H1 (cell line): ENCODE measurements around the gene DAPK3. TPM values are rescaled to one million over a fixed set of nuclear protein-coding genes. Genes with fewer than 3 reads are reported as not detected.

Experiments
- BRCA1 ChIP-seq: IDR thresholded peaks from 2 replicates; pipeline ENCODE4 v1.6.1; 2012; ENCODE audit warnings: low read depth, low read length, improper control_type of control experiment
- CHD1 ChIP-seq: IDR thresholded peaks from 2 replicates; pipeline ENCODE4 v1.6.1; 2012; ENCODE audit warnings: low read depth, low read length, improper control_type of control experiment
- CREB1 ChIP-seq: IDR thresholded peaks from 2 replicates; pipeline ENCODE4 v1.6.1; 2012; ENCODE audit warnings: inconsistent platforms
- EZH2 ChIP-seq: fragments of 200-600 bp; sonication (generic); IDR thresholded peaks from 2 replicates; pipeline ENCODE4 v1.7.1; 2012; ENCODE audit warnings: low read depth, mild to moderate bottlenecking, moderate library complexity, low read length, inconsistent platforms; ENCODE audit not compliant: severe bottlenecking
- JUND ChIP-seq: IDR thresholded peaks from 2 replicates; pipeline ENCODE4 v1.6.1; 2011; ENCODE audit warnings: mild to moderate bottlenecking, improper control_type of control experiment, low read length
- KDM4A ChIP-seq: IDR thresholded peaks from one replicate; pipeline ENCODE4 v1.7.1; 2012; ENCODE audit warnings: low read depth, mild to moderate bottlenecking, moderate library complexity, low read length, inconsistent platforms; ENCODE audit not compliant: severe bottlenecking
- KDM5A ChIP-seq: fragments of 200-600 bp; IDR thresholded peaks from 2 replicates; pipeline ENCODE4 v1.7.1; 2012; ENCODE audit warnings: mild to moderate bottlenecking, low read length, inconsistent platforms, mixed read lengths
- NRF1 ChIP-seq: IDR thresholded peaks from 2 replicates; pipeline ENCODE4 v1.6.1; 2011; ENCODE audit warnings: mild to moderate bottlenecking, low read depth, low read length, improper control_type of control experiment
- POLR2A ChIP-seq, 2 experiments: IDR thresholded peaks; 1 replicate in 1 of 2; 2 replicates in 1 of 2; pipeline ENCODE4 v1.6.1; 2011; ENCODE audit warnings: low read depth in 2 of 2, low read length in 2 of 2, mild to moderate bottlenecking in 2 of 2; ENCODE audit errors: control extremely low read depth in 1 of 2
- RBBP5 ChIP-seq: IDR thresholded peaks from 2 replicates; pipeline ENCODE4 v1.7.1; 2012; ENCODE audit warnings: low read depth, mild to moderate bottlenecking, inconsistent platforms, low read length, moderate library complexity, borderline replicate concordance
- RFX5 ChIP-seq: IDR thresholded peaks from 2 replicates; pipeline ENCODE4 v1.6.1; 2011; ENCODE audit warnings: low read depth, low read length, improper control_type of control experiment, borderline replicate concordance
- SIN3A ChIP-seq, 2 experiments: IDR thresholded peaks in 1 of 2; conservative IDR thresholded peaks in 1 of 2; 2 replicates each; pipeline ENCODE4 v1.6.1; 2011 to 2012; ENCODE audit warnings: low read length in 2 of 2, improper control_type of control experiment in 1 of 2, low read depth in 1 of 2, mild to moderate bottlenecking in 1 of 2
- SIRT6 ChIP-seq: IDR thresholded peaks from one replicate; pipeline ENCODE4 v1.7.1; 2012; ENCODE audit warnings: low read length, inconsistent platforms
- SIX5 ChIP-seq: IDR thresholded peaks from 2 replicates; pipeline ENCODE4 v1.6.1; 2011; ENCODE audit warnings: mild to moderate bottlenecking, low read depth, low read length
- SUZ12 ChIP-seq: fragments of 200-600 bp; sonication (generic); IDR thresholded peaks from 2 replicates; pipeline ENCODE4 v1.6.1; 2012; ENCODE audit warnings: mild to moderate bottlenecking, inconsistent platforms, low read length, moderate library complexity, mixed read lengths
- TAF1 ChIP-seq: IDR thresholded peaks from 2 replicates; pipeline ENCODE4 v1.6.1; 2011; ENCODE audit warnings: mild to moderate bottlenecking, low read depth, low read length
- TAF7 ChIP-seq: optimal IDR thresholded peaks from 2 replicates; pipeline ENCODE3; 2011; ENCODE audit warnings: low read depth, mild to moderate bottlenecking, inconsistent platforms, low read length, moderate library complexity, borderline replicate concordance
- TBP ChIP-seq: IDR thresholded peaks from 2 replicates; pipeline ENCODE4 v1.6.1; 2011; ENCODE audit warnings: low read depth, low read length, improper control_type of control experiment
- polyA plus RNA-seq, 7 experiments: library from polyadenylated mRNA; depleted of rRNA in 3 of 7; stranded (reverse) in 5 of 7; unstranded in 2 of 7; fragments of >200 nt in 5 of 7; fragments of 200-250 nt in 2 of 7; gene quantifications; 1 replicate in 5 of 7; 2 replicates in 1 of 7; 4 replicates in 1 of 7; pipeline versions ENCODE4 v1.2.1 to v1.2.3, GENCODE V29; 2011 to 2013; ENCODE audit warnings: missing spikeins in 2 of 7, mixed read lengths in 2 of 7
- total RNA-seq: library from RNA; stranded (reverse); fragmentation: NEBNext Ultra II Directional; extraction: Animal tissue kit (Norgen Biotek cat#: 25700); gene quantifications from 2 replicates; pipeline ENCODE4 v1.2.1, GENCODE V29; 2021
- TF ChIP-seq, protein P1 (sequence below): IDR thresholded peaks from 2 replicates; pipeline ENCODE4 v1.6.1; 2011; ENCODE audit warnings: low read length, improper control_type of control experiment
- TF ChIP-seq, protein P2 (sequence below): IDR thresholded peaks from 2 replicates; pipeline ENCODE4 v1.6.1; 2011; ENCODE audit warnings: low read depth, mild to moderate bottlenecking, low read length; ENCODE audit not compliant: insufficient read depth

Gene DAPK3
- total and polyA plus RNA-seq, 2 of the 8 experiments (the other 6 are each of a cell fraction or from before 2014, with no cell fraction given): 53.2 to 78.1 TPM

DNA sequence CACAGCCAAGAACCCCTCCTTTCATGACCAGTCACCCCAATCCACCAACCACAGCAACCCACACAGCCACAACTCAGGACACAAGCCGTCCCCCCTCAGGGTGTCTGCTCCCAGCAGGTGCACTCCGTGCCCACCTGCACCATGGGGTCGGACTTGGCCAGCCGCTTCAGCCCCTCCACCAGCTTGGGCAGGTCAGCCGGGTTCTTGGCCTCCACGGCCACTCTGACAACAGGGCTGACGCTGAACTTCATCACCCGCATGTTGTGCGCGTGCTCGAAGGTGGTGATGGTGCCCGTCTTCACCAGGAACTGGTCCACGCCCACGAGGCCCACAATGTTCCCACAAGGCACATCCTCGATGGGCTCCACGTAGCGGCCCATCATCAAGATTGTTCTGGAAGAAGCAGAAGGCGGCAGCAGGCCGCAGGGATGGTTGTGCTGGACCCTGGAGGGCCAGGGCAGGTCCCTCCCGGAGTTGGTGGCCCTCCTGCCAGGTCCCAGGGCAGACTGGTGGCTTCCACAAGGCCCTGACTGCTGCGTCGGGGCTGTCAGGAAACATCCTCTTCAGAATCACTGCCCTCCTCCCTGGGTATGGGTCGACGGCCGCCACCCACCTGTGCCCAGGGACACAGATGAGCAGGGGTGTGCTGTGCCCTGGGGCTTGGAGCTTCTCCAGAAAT lies 8.9 kb upstream of the DAPK3 start (continued):
- TF ChIP-seq SIN3A (conservative IDR thresholded peaks at IDR 0.05 in 1 of 2, IDR thresholded peaks at IDR 0.05 in 1 of 2; ENCODE audit: low read depth in 1 of 2, low read length in 2 of 2) (no peak; a peak in 1 of 4 replicates), SIX5 (no peak), RFX5 (no peak), BRCA1 (no peak), SUZ12 (no peak), NRF1 (no peak), EZH2 (no peak), KDM5A (no peak), TAF7 (peak; percentile 8), JUND (no peak), SIRT6 (no peak), CREB1 (no peak), KDM4A (no peak), TAF1 (no peak), POLR2A (IDR thresholded peaks at IDR 0.05; ENCODE audit: control extremely low read depth in 1 of 2, low read depth in 2 of 2, low read length in 2 of 2) (peak; percentile 68 to 81), RBBP5 (no peak), TBP (no peak), CHD1 (no peak)
- TF ChIP-seq, protein P1, sequence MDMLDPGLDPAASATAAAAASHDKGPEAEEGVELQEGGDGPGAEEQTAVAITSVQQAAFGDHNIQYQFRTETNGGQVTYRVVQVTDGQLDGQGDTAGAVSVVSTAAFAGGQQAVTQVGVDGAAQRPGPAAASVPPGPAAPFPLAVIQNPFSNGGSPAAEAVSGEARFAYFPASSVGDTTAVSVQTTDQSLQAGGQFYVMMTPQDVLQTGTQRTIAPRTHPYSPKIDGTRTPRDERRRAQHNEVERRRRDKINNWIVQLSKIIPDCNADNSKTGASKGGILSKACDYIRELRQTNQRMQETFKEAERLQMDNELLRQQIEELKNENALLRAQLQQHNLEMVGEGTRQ: no peak
- TF ChIP-seq, protein P2, sequence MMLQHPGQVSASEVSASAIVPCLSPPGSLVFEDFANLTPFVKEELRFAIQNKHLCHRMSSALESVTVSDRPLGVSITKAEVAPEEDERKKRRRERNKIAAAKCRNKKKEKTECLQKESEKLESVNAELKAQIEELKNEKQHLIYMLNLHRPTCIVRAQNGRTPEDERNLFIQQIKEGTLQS: no peak
